NCI-H1105 treated with DMSO at 0.1 percent for 48 hours (cell line): ENCODE results near the gene LAMA3.

Experiments used
- DNase-seq: peaks from one replicate; lab custom pipeline; 2025; lab: John Stamatoyannopoulos, UW

The LAMA3 gene

GRCh38 chr18:23668731-23669130 is 20.5 kb upstream of the LAMA3 start:
- DNase-seq = no peak

- DNase-seq = no peak
Observed at GRCh38 chr18:23669202-23669766, 20.0 kb upstream of the LAMA3 start.

- DNase-seq = no peak
Observed at GRCh38 chr18:23669804-23670405, 19.3 kb upstream of the LAMA3 start.

- DNase-seq = no peak
Observed at GRCh38 chr18:23671564-23671963, 17.7 kb upstream of the LAMA3 start.

- no peak for DNase-seq
Observed at GRCh38 chr18:23673725-23674124, 15.5 kb upstream of the LAMA3 start.

- DNase-seq = no peak
Observed at GRCh38 chr18:23675236-23675635, 14.0 kb upstream of the LAMA3 start.

GRCh38 chr18:23675896-23676295 is 13.4 kb upstream of the LAMA3 start:
- DNase-seq = no peak

- no peak for DNase-seq
Observed at GRCh38 chr18:23682045-23682444, 7.2 kb upstream of the LAMA3 start.

- DNase-seq = no peak
Observed at GRCh38 chr18:23682472-23682871, 6.8 kb upstream of the LAMA3 start.

- no peak for DNase-seq
Observed at GRCh38 chr18:23683155-23683554, 6.1 kb upstream of the LAMA3 start.

- DNase-seq = no peak
Observed at GRCh38 chr18:23683671-23684070, 5.6 kb upstream of the LAMA3 start.

- DNase-seq = no peak
Observed at GRCh38 chr18:23684515-23685197, 4.6 kb upstream of the LAMA3 start.

- DNase-seq = no peak
Observed at GRCh38 chr18:23688528-23688927, 725 bp upstream of the LAMA3 start.

GRCh38 chr18:23689616-23690504 is 607 bp downstream of the LAMA3 start:
- no peak for DNase-seq

GRCh38 chr18:23690505-23691068 is 1.3 kb downstream of the LAMA3 start:
- no peak for DNase-seq

GRCh38 chr18:23693846-23694245 is 4.6 kb downstream of the LAMA3 start:
- DNase-seq = no peak

GRCh38 chr18:23694637-23695430 is 5.6 kb downstream of the LAMA3 start:
- DNase-seq = no peak

GRCh38 chr18:23701017-23701416 is 11.8 kb downstream of the LAMA3 start:
- DNase-seq = no peak

- DNase-seq = no peak
Observed at GRCh38 chr18:23701544-23702064, 12.4 kb downstream of the LAMA3 start.

- no peak for DNase-seq
Observed at GRCh38 chr18:23702606-23703005, 13.4 kb downstream of the LAMA3 start.
